Endothelial cell (in vitro differentiated cells): Measurements from ENCODE around the gene PRR29. TPM values are rescaled to one million over a fixed set of nuclear protein-coding genes. Genes with fewer than 3 reads are reported as not detected.

Experiments used
- DNase-seq: peaks from one replicate; pipeline ENCODE4 v3.0.0; 2021; ENCODE audit warnings: low spot score
- H3K27ac Mint-ChIP-seq: one replicate; pipeline ENCODE4 v1.8.0; 2021; ENCODE audit warnings: mixed read lengths, inconsistent platforms; ENCODE audit not compliant: unreplicated experiment
- H3K27me3 Mint-ChIP-seq: one replicate; pipeline ENCODE4 v1.8.0; 2021; ENCODE audit warnings: mild to moderate bottlenecking, moderate library complexity, mixed read lengths, inconsistent platforms; ENCODE audit not compliant: unreplicated experiment
- H3K36me3 Mint-ChIP-seq: one replicate; pipeline ENCODE4 v1.8.0; 2021; ENCODE audit warnings: mild to moderate bottlenecking, low read depth, mixed read lengths, inconsistent platforms; ENCODE audit not compliant: unreplicated experiment
- H3K4me1 Mint-ChIP-seq: one replicate; pipeline ENCODE4 v1.8.0; 2021; ENCODE audit warnings: mild to moderate bottlenecking, mixed read lengths, inconsistent platforms; ENCODE audit not compliant: unreplicated experiment
- H3K4me3 Mint-ChIP-seq: one replicate; pipeline ENCODE4 v1.8.0; 2021; ENCODE audit warnings: mild to moderate bottlenecking, mixed read lengths, inconsistent platforms; ENCODE audit not compliant: unreplicated experiment
- H3K9me3 Mint-ChIP-seq: one replicate; pipeline ENCODE4 v1.8.0; 2021; ENCODE audit warnings: mixed read lengths, inconsistent platforms; ENCODE audit not compliant: unreplicated experiment
- total RNA-seq: library from RNA; stranded (reverse); fragmentation: NEBNext Ultra II Directional; extraction: Animal tissue kit (Norgen Biotek cat#: 25700); gene quantifications from one replicate; pipeline ENCODE4 v1.2.1, GENCODE V29; 2021; ENCODE audit not compliant: unreplicated experiment
- TF ChIP-seq, protein P1 (sequence below): fragments of 200-600 bp; sonication (generic); IDR thresholded peaks from one replicate; pipeline ENCODE4 v1.5.0; 2021; ENCODE audit warnings: antibody characterized with exemption; ENCODE audit not compliant: unreplicated experiment

Gene PRR29
- total RNA-seq, 1 donor from 2014 or later = 25.3 TPM

DNA sequence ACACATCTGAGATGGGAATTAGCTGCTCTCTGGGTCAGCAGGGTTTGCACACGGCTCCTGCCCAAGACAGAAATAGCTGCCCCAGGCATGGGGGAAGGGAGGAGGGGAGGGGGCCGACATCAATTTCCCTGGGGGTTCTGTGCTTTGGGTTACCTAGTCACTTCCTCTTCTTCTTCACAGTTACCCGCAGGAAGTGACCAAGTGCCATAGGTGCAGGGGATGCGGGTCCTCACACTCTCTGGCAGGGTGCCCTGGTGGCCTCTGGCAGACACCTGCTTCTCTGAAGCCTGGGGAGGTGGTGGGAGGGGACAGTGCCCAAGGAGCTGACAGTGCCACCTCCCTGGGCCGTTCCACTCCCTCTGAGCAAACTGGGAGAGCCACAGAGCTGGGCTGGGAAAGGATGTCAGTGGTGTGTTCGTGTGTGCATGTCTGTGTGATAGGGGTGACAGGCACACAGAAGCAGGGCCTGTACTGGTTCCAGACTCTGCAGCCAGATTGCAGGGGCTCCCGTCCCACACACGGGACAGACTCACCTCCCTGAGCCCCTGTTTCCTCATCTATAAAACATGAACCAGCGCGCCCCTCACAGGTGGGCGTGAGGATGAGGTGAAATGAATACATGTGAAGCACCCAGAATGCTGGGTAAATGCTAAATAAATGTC, 43.6 kb upstream of the PRR29 start:
- no peak overlapping the region for H3K4me3 Mint-ChIP-seq
- peaks cover 5% of the 10 kb centered on the region for H3K27me3 Mint-ChIP-seq
- DNase-seq = no peak
- H3K4me1 Mint-ChIP-seq = no peaks in the 10 kb centered on the region
- no peaks in the 10 kb centered on the region for H3K9me3 Mint-ChIP-seq
- TF ChIP-seq, protein P1, sequence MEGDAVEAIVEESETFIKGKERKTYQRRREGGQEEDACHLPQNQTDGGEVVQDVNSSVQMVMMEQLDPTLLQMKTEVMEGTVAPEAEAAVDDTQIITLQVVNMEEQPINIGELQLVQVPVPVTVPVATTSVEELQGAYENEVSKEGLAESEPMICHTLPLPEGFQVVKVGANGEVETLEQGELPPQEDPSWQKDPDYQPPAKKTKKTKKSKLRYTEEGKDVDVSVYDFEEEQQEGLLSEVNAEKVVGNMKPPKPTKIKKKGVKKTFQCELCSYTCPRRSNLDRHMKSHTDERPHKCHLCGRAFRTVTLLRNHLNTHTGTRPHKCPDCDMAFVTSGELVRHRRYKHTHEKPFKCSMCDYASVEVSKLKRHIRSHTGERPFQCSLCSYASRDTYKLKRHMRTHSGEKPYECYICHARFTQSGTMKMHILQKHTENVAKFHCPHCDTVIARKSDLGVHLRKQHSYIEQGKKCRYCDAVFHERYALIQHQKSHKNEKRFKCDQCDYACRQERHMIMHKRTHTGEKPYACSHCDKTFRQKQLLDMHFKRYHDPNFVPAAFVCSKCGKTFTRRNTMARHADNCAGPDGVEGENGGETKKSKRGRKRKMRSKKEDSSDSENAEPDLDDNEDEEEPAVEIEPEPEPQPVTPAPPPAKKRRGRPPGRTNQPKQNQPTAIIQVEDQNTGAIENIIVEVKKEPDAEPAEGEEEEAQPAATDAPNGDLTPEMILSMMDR = no peak
- H3K27ac Mint-ChIP-seq = no peak overlapping the region
- H3K36me3 Mint-ChIP-seq = no peaks in the 10 kb centered on the region

DNA sequence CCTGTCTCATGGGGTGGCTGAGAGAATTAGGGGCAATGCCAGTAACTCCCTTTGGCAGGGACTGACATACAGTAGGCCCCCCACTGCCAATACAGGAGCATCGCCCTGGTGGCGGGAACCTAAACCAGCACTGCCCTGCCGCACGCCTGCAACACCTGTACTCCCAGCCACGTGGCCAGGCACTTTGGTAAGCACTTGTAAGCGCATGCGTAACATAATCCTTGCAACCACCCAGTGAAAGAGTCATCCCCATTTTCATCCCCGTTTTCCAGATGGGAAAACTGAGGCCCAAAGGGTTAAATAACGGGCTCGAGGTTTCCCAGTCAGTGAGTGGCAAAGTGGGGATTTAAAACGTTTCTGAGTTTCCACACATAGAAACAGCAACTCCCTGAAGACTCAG, 42.9 kb upstream of the PRR29 start:
- H3K36me3 Mint-ChIP-seq = no peaks in the 10 kb centered on the region

DNA sequence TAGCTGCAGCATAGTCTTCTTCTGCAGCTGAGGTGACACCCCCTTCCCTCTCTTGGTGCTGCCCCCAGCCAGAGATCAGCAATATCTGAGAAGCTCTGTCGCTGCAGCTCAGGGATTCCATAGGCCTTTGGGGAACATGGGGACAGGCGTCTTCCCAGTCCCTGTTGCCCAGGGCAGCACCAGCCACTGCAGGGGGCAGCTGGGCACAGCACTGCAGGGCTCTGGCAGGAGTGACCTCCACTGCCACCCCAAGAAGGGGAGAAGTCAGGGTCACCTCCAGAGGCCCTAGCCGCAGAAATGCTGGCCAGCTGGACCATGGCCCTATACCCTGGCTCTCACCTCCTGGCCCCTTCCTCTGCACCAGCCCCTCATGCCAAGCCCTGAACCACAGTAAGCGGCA, 42.4 kb upstream of the PRR29 start:
- Mint-ChIP-seq H3K4me1 (no peaks in the 10 kb centered on the region), H3K9me3 (no peaks in the 10 kb centered on the region), H3K4me3 (no peak overlapping the region), H3K27me3 (peaks cover 5% of the 10 kb centered on the region), H3K36me3 (no peaks in the 10 kb centered on the region), H3K27ac (no peak overlapping the region)
- TF ChIP-seq, protein P1 = no peak
- no peak for DNase-seq

More for the DNA sequence above, 42.9 kb upstream of the PRR29 start:
- TF ChIP-seq, protein P1 = no peak
- H3K27me3 Mint-ChIP-seq = peaks cover 5% of the 10 kb centered on the region
- H3K9me3 Mint-ChIP-seq = no peaks in the 10 kb centered on the region
- DNase-seq = no peak
- no peak overlapping the region for H3K4me3 Mint-ChIP-seq
- H3K27ac Mint-ChIP-seq = no peak overlapping the region
- H3K4me1 Mint-ChIP-seq = no peaks in the 10 kb centered on the region

DNA sequence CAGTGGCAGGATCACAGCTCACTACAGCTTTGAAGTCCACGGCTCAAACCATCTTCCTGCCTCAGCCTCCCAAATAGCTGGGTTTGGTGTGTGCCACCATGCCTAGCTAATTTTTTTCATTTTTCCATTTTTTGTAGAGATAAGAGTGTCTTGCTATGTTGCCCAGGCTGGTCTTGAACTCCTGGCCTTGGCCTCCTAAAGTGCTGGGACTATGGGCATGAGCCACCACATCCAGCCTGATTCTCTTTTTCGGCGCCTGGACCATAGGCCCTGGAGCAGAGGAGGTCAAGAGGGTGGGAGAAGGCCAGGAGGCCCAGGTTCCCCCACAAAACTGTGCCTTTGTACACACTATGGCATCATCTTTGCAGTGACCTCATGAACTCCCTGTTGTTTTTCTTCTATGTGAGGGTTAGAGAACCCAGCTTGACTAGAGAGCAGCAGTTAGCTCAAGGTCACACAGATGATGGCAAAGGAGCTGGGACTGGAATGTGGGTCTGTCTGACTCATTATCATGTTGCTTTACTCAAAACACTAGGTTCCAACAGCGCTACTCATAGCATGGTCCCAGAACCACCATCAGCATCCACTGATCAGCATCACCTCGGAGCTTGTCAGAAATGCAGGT, 41.7 kb upstream of the PRR29 start:
- no peak overlapping the region for H3K4me3 Mint-ChIP-seq
- H3K27me3 Mint-ChIP-seq = peaks cover 5% of the 10 kb centered on the region
- no peak overlapping the region for H3K27ac Mint-ChIP-seq
- no peak for DNase-seq
- no peaks in the 10 kb centered on the region for H3K4me1 Mint-ChIP-seq
- no peaks in the 10 kb centered on the region for H3K9me3 Mint-ChIP-seq
- TF ChIP-seq, protein P1 = no peak
- no peaks in the 10 kb centered on the region for H3K36me3 Mint-ChIP-seq

DNA sequence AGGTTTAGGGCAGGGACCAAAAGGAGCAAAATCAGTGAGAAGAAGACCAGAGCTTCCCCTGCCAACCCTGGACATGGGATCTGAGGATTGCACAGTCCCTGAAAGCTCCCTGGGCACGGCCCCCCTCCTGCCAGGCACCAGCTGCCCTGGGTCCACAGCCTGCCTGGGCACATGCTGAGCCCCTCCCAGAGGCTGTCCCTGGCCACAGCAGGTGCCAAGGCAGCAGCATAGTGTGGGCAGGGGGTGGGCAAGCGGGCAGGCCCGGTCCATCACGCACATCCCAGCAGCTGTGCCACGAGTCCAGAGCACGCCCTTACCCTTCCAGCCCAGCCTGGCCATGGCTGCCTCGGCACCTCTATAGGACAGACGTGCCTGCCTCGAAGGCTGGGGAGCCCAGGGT, 38.1 kb upstream of the PRR29 start:
- Mint-ChIP-seq H3K4me3 (no peak overlapping the region), H3K9me3 (no peaks in the 10 kb centered on the region), H3K36me3 (no peaks in the 10 kb centered on the region), H3K4me1 (peaks cover 3% of the 10 kb centered on the region), H3K27ac (no peak overlapping the region), H3K27me3 (peaks cover 7% of the 10 kb centered on the region)
- DNase-seq = no peak
- TF ChIP-seq, protein P1 = no peak
